Choroid plexus epithelial cell (primary cell): ENCODE data around the gene ZNF593.
A peak's percentile ranks its signal among the peaks of the same experiment; 100 is the strongest.

ENCODE experiments used
- DNase-seq: peaks from one replicate; pipeline ENCODE4 v3.0.0-alpha.2; 2010; ENCODE audit warnings: low read depth
- H3K4me3 ChIP-seq: 2 replicates; pipeline ENCODE4 v1.5.1; 2011; ENCODE audit warnings: low read depth, mild to moderate bottlenecking, control low read depth, low read length, moderate library complexity
- TF ChIP-seq, protein P1 (sequence below): conservative IDR thresholded peaks from 2 replicates; pipeline ENCODE4 v1.5.1; 2011; ENCODE audit warnings: low read depth, mild to moderate bottlenecking, control low read depth, inconsistent platforms, low read length, moderate library complexity

Gene ZNF593

DNA sequence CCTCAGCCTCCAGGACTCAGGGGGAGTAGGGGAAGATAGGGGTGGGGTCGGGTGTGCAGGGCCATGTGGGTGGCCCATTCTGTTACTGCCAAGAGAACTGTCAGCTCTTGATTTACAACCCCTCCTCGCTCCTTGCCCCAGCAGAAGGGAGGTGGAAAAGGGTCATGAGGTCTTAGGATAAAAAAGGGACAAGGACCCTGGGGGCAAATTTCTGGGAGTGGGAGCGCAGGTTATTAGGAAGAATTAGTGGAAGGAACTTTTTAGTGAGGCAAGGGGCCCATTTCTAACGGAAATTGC lies 10.0 kb upstream of the ZNF593 start:
- H3K4me3 ChIP-seq: no peak overlapping the region
- no peak for DNase-seq
- TF ChIP-seq, protein P1, sequence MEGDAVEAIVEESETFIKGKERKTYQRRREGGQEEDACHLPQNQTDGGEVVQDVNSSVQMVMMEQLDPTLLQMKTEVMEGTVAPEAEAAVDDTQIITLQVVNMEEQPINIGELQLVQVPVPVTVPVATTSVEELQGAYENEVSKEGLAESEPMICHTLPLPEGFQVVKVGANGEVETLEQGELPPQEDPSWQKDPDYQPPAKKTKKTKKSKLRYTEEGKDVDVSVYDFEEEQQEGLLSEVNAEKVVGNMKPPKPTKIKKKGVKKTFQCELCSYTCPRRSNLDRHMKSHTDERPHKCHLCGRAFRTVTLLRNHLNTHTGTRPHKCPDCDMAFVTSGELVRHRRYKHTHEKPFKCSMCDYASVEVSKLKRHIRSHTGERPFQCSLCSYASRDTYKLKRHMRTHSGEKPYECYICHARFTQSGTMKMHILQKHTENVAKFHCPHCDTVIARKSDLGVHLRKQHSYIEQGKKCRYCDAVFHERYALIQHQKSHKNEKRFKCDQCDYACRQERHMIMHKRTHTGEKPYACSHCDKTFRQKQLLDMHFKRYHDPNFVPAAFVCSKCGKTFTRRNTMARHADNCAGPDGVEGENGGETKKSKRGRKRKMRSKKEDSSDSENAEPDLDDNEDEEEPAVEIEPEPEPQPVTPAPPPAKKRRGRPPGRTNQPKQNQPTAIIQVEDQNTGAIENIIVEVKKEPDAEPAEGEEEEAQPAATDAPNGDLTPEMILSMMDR: no peak

DNA sequence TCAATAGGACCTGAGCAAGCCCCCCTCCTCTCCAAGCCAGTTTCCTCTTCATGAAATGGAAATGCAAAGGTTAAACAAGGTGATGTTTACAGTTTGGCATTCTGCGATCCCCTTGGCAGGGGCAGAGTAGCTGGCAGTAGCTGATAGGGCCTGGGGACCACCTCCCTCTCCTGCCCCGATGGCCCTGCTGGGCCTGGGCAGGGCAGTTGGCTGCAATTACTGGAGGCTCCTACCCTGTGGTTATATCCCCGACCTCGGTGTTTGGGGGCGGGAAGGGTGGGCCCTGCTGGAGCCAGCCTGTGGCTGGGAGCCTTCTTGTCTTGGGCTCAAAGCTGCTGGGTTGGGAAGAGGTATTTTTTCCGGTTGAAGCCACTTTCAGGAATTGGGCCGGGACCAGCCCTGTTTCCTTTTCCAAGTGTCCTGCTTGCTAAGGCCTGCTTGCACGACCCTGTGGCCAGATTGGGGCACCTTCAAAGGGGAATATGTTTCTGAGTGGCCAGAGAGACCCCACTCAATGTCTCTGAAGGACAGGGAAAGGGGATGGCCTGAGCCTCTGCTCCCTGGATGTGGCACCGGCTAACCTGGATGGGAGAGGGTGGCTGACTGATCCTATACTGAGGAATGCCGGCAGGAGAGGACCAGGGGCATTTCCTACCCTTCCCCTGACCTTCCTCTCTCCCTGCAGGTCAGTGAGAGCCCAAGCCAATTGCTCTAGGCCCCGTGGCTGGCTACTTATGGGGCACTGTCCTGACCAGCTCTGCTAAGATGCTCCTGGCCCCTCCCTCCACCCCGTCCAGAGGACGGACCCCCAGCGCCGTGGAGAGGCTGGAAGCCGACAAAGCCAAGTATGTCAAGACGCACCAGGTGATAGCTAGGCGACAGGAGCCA lies 8.9 kb upstream of the ZNF593 start:
- H3K4me3 ChIP-seq: peak overlapping the region; percentile 42
- TF ChIP-seq, protein P1: no peak

DNA sequence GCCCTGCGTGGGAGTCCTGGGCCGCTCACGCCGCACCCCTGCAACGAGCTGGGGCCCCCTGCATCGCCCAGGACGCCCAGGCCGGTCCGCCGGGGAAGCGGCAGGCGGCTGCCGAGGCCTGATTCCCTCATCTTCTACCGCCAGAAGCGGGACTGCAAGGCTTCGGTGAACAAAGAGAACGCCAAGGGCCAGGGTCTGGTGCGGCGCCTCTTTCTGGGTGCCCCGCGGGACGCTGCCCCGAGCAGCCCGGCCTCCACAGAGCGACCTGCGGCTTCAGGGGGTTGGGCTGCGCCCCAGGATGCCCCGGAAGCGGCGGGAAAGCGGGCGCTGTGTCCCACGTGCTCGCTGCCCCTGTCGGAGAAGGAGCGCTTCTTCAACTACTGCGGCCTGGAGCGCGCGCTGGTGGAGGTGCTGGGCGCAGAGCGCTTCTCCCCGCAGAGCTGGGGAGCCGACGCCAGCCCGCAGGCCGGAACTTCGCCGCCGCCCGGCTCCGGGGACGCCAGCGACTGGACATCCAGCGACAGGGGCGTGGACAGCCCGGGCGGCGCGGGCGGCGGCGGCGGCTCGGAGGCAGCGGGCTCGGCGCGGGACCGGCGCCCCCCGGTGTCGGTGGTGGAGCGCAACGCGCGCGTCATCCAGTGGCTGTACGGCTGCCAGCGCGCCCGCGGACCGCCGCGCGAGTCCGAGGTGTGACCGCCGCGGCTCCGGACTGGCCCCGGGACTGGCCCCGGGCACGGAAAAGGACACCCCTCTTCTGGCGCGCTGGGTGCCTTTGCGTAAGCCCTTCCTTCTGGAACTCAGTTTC lies 8.1 kb upstream of the ZNF593 start:
- peak overlapping the region; percentile 42 for H3K4me3 ChIP-seq
- peak; percentile 55 for DNase-seq
- TF ChIP-seq, protein P1: no peak

More for the DNA sequence above, 8.9 kb upstream of the ZNF593 start:
- DNase-seq: no peak

DNA sequence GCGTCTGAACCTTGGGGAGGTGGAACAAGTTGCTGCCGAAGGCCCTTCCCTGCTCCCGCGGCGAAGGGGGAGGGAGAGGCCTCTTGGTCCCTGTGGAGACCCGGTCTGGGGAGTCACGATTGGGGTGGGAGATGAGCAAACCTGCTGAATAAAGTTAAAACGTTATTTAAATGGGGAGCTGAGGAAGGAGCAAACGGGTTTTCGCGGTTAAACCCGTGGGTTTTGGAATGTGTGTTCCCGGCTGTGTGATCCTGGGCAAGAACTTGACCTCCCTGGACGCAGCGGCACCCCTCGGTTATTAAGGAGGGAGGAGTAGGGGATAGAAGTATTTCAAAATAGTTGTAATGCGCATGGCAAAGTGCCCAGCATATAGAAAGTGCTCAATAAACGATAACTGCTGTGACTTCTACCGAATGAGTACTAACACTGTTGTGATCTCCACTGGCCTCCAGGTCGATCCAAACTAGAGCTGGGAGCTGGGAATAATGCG lies 7.4 kb upstream of the ZNF593 start:
- TF ChIP-seq, protein P1: no peak

DNA sequence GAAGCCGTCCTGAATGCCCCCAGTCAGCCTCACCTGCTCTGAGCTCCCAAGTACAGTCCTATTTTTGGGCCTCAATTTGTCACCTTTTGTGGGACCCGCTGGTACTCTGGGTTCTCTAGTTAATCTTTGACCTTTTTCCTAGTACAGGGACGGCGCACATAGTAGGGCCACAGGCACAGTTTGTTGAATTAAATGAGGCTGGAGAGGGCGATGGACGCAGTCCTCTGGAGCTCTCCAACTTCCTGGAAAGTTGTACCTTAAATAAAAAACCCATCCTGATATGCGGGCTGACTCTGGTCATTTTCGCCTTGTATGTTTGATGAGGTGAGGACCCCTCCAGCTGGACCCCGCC lies 6.0 kb upstream of the ZNF593 start:
- no peak overlapping the region for H3K4me3 ChIP-seq
- DNase-seq: no peak
- TF ChIP-seq, protein P1: no peak

More for the DNA sequence above, 7.4 kb upstream of the ZNF593 start:
- H3K4me3 ChIP-seq: peak overlapping the region; percentile 42
- no peak for DNase-seq

DNA sequence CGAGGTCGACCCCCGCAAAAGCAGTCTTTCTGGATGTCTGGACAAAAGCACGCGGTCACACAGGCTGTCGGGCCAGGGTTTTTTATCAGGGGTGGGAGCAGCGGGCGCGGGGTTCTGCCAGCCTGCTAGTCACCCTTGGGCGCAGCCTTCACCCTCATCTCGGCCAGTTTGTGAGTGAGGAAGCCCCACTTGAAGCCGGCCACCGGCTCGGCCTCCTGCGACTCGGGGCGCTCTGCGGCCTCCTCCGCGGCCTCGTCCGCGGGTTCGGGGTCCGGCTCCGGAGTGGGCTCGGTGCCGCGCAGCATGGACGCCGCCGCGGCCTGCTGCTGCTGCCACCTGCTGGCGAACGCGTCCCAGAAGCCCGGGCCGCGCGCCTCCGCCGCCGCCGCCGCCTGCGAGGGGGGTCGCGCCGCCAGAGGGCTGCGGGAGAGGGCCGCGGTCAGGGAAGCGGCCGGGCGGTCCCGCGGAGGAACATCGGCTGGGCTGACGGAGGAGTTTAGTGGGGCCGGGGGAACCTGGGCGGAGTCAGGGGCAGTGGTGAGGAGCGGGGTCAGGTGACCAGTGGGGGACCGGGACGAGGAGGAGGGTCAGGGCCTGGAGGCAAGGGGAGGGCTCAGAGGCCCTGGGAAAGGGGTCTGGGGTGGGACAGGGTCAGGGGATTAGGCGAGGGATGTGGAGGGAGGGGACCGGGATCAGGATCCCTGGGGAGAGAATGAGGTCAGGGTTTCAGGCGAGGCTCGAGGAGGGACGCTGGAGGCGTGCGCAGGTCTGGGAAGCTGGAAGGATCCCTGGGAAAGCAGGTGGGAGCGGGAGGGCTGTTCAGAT lies 5.5 kb upstream of the ZNF593 start:
- DNase-seq: no peak
- TF ChIP-seq, protein P1: peak; percentile 39
- H3K4me3 ChIP-seq: peak overlapping the region; percentile 44
